Raji (cell line): ENCODE results near the gene DNTTIP2.

Source experiments
- POLR2A ChIP-seq: IDR thresholded peaks from 2 replicates; pipeline ENCODE4 v1.6.1; 2011; ENCODE audit warnings: low read depth, low read length, control low read depth; ENCODE audit not compliant: insufficient read depth

DNTTIP2 gene

GRCh38 chr1:93846206-93846991, 32.6 kb downstream of the DNTTIP2 start:
- peak; percentile 86 for TF ChIP-seq POLR2A

DNA sequence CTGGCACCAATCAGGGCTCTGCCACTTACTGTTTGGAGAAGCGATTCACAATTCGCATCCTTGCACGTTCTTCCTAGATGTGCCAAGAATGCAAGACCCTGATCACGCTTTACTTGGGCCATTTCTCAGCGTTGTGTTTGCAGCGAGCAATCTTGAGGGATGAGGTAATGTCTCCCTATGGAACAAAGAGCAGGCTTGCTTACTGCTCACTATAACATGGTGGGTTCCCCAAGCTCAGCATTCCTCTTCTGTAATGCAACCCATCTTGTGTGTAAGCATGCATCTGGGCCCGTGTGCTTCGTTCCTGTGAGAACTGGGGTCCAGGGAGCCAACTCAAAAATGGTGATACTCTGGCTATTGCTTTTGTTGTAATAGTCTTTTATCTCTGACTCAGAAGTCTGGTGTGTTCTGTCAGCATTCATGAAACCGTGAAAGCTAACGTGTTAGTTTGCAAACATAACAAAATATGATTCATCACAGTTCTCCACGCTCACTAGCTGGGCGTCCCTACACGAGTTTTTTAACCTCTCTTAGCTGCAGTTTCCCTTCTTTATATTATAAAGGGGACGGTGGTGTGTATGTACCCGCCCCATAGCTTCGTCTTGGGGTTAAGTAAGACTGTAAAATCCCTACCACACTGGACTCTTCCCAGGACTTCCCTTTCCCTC, 33.3 kb downstream of the DNTTIP2 start:
- TF ChIP-seq POLR2A, result no peak

- TF ChIP-seq POLR2A, result no peak
These were observed 34.6 kb downstream of the DNTTIP2 start for GRCh38 chr1:93844262-93845045.

- TF ChIP-seq POLR2A, result no peak
These were observed 36.1 kb downstream of the DNTTIP2 start for GRCh38 chr1:93842750-93843500.

- no peak for TF ChIP-seq POLR2A
These were observed 37.2 kb downstream of the DNTTIP2 start for GRCh38 chr1:93841771-93842170.

DNA sequence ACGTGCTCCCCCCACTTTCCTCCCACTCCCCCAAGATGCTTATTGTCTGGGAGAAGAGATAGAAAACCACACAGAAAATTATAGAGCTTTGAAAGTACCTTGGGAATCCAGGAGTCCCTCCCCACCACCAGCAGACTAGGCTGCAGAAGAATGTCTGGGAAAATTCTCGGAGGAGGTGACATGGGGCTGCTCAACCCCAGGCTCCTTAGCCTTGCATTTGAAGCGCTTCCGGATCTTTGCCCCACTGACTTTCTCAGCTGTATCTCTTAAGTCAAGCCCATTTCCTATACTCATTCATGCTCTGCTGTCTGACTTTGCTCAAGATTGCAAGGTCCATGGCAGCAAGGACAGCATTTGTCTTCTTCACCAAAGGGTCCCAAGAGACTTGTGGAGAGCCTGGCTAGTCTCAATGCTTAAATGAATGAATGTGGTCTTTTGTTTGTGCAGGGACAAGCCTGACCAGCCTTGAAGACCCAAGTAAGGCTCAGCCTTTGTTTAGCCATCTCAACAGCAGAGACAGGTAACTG, 38.0 kb downstream of the DNTTIP2 start:
- TF ChIP-seq POLR2A, result no peak

GRCh38 chr1:93839753-93840152, 39.3 kb downstream of the DNTTIP2 start:
- no peak for TF ChIP-seq POLR2A

DNA sequence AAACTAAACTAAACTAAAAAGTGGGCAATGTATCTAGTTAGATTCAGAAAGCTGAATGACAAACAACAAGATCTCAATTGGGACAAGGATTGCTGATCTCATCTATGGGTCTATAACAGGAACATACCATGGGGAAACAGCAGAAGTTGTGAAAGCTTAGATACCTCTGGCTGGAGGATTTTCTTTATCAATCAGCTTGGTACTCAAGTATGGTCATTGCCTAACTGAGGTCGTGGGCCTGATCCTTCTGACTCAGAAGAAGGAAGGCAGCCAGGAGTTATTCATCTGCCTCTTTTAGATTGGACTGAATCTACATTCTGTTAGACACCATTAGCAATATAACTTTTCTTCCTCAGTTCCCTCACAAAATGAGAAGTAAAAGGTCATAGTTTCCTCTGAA, 39.7 kb downstream of the DNTTIP2 start:
- TF ChIP-seq POLR2A, result no peak

DNA sequence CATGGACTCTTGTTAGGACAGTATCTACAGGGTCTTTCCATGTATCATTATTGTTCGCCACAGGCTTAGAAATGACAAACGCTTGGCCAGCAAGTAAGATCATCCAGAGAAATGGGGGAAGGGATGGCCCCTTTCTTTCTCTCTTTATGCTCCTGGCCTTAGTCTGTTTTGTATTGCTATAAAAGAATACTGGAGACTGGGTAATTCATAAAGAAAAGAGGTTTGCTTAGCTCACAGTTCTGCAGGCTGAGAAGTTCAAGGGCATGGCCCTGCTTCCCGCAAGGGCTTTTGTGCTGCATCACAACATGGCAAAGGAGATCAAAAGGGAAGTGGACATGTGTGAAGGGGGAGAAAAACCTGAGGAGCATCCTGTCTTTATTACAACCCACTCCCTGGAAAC, 41.0 kb downstream of the DNTTIP2 start:
- no peak for TF ChIP-seq POLR2A

GRCh38 chr1:93829061-93829460, 49.9 kb downstream of the DNTTIP2 start:
- no peak for TF ChIP-seq POLR2A

DNA sequence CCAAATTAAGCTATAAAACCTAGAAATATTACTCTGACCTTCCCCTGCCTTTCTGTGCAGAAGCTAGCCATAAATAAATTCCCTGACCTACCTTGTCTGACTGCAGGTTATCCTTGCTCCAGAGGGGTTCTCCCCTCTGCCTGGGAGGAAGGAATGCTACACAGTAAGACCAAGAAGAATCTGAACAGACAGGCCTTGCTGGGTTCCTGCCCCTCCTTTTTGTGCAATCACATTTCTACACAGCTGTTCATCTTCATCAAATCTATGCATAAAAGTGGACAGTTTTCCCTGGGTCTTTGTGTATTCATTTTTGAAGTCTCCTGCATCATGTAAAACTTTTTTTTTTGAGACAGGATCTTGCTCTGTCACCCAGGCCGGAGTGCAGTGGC, 50.6 kb downstream of the DNTTIP2 start:
- TF ChIP-seq POLR2A, result no peak

DNA sequence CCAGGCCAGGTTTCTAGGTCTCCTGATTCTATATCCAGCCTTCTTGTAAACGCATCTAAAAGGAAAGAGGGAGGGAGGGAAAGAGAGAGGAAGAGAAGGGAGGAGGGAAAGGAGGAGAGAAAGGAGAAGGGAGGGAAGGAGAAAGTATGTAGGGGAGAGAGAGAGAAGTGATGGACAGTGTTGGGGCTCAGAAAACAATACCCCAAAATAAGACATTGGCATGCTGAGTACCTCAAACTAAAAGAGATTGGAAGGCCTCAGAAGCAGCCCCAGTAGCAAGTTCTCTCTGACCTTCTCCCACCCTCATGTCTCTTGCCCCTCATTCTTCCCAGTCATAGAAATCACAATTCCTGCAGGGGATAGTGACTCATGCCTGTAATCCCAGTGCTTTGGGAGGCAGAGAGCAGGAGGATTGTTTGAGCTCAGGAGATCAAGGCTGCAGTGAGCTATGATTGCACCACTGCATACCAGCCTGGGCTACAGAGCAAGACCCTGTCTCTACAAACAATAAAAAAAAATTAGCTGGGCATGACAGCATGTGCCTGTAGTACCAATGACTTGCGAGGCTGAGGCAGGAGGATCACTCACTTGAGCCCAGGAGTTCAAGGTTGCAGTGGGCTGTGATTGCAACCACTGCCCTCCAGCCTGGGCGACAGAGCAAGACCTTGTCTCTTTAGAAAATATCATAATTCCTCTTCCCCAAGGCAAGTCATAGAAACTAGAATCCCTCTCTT, 51.2 kb downstream of the DNTTIP2 start:
- TF ChIP-seq POLR2A, result no peak

- no peak for TF ChIP-seq POLR2A
These were observed 51.9 kb downstream of the DNTTIP2 start for GRCh38 chr1:93827128-93827527.

DNA sequence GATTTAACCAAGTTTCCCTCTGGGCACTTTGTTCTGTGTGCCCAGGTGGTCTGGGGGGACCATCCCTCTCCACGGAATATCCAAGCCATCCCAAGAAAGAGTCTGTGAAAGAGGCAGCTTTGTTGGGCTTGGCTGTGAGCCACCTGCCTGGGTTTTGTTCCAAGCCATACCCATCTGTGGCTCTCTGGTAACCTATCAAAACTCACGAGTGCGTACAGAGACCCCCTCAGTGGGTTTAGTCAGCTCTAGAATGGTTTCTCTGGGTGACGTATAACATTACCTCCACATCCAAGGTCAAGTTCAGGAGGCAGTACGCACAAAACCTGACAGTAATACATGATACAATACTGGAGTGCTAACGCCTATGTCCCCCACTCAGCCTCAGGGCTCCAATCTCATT, 54.2 kb downstream of the DNTTIP2 start:
- TF ChIP-seq POLR2A, result no peak
